Small intestine (tissue), 7 donors: ENCODE data around the gene PGM1. TPM values are rescaled to one million over a fixed set of nuclear protein-coding genes. Genes with fewer than 3 reads are reported as not detected.

ENCODE experiments used
- DNase-seq, 2 donors: peaks; one replicate each; pipeline versions ENCODE4 v3.0.0 to v3.0.0-alpha.2; 2013
- FAIRE-seq: peaks from 2 replicates; lab custom pipeline; 2012; peaks lifted over from hg19 to GRCh38; lab: Jason Lieb, UNC
- H3K27ac ChIP-seq, 3 donors: one replicate each; pipeline ENCODE4 v1.5.1; 2013; ENCODE audit warnings: low read length in 2 of 3, mild to moderate bottlenecking in 2 of 3, control low read depth in 1 of 3, inconsistent platforms in 1 of 3, low read depth in 1 of 3, moderate library complexity in 1 of 3
- H3K27me3 ChIP-seq, 3 donors: one replicate each; pipeline ENCODE4 v1.6.1; 2013; ENCODE audit warnings: low read length in 3 of 3, inconsistent platforms in 1 of 3; ENCODE audit not compliant: control insufficient read depth in 3 of 3, insufficient read depth in 3 of 3
- H3K36me3 ChIP-seq, 3 donors: one replicate each; pipeline ENCODE4 v1.6.1; 2013; ENCODE audit warnings: low read length in 3 of 3, inconsistent platforms in 1 of 3, low read depth in 1 of 3, mild to moderate bottlenecking in 1 of 3, moderate library complexity in 1 of 3; ENCODE audit not compliant: control insufficient read depth in 3 of 3, insufficient read depth in 2 of 3
- H3K4me1 ChIP-seq, 3 donors: one replicate each; pipeline ENCODE4 v1.6.1; 2013; ENCODE audit warnings: low read length in 2 of 3, inconsistent platforms in 1 of 3, low read depth in 1 of 3, mild to moderate bottlenecking in 1 of 3, moderate library complexity in 1 of 3; ENCODE audit not compliant: control insufficient read depth in 3 of 3, insufficient read depth in 2 of 3
- H3K4me3 ChIP-seq, 3 donors: one replicate each; pipeline ENCODE4 v1.5.1; 2013; ENCODE audit warnings: low read length in 3 of 3, control low read depth in 1 of 3, inconsistent platforms in 1 of 3, low read depth in 1 of 3, mild to moderate bottlenecking in 1 of 3, moderate library complexity in 1 of 3
- H3K9me3 ChIP-seq, 2 donors: one replicate each; pipeline ENCODE4 v1.6.1; 2013; ENCODE audit warnings: low read depth in 1 of 2, low read length in 1 of 2; ENCODE audit not compliant: control insufficient read depth in 2 of 2, insufficient read depth in 1 of 2
- WGBS, 3 donors: extraction: QIAGEN DNeasy Blood & Tissue Kit; methylation state at CpG; one replicate each; pipeline ENCODE4 v1.1.7; 2013; 5-methylcytosine and 5-hydroxymethylcytosine counted together
- polyA plus RNA-seq, 4 donors: library from polyadenylated mRNA; stranded (reverse) in 3 of 4; unstranded in 1 of 4; fragments of 200-250 nt in 3 of 4; fragments of 120-200 nt in 1 of 4; gene quantifications; one replicate each; pipeline versions ENCODE4 v1.2.1 to v1.2.3, GENCODE V29; 2013
- donor health status: healthy with polysubstance abuse.
- donor health status: control.
- donor health status: control.
- donor health status: Bipolar disorder and iron deficiency.
- donor health status: healthy.

PGM1 gene
- polyA plus RNA-seq, 4 donors: 43.0 to 88.8 (median 59.8) TPM

DNA sequence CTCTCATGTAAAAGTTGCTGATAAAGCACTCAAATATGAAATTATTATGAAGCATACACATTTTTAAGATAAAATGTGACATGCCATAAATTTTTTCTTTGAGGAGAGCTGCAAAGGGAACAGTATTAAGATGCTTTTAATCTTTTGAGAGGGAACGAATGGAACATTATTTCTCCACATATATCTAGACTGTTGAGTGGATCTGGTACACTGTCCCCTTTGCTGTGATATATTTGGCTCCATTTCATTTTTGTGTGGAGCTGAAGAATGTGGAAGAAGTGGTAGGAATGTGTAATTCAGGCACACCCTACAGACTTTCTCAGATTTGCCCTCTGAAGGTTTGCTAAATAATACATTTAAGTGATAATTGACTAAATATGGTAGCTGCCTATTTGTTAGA lies 31.7 kb downstream of the PGM1 start:
- Histone ChIP-seq H3K4me1 (peaks cover 0 to 4% (median 3%) of the 10 kb centered on the region in 3 donors), H3K27ac (no peak overlapping the region), H3K36me3 (peaks cover 0 to 8% (median 6%) of the 10 kb centered on the region in 3 donors), H3K4me3 (no peak overlapping the region), H3K27me3 (no peaks in the 10 kb centered on the region), H3K9me3 (no peaks in the 10 kb centered on the region)
- DNase-seq: no peak
- 82 to 87% (median 84%) methylated on average over 1 of the region's 1 CpG for WGBS, 3 donors
- no peak for FAIRE-seq

DNA sequence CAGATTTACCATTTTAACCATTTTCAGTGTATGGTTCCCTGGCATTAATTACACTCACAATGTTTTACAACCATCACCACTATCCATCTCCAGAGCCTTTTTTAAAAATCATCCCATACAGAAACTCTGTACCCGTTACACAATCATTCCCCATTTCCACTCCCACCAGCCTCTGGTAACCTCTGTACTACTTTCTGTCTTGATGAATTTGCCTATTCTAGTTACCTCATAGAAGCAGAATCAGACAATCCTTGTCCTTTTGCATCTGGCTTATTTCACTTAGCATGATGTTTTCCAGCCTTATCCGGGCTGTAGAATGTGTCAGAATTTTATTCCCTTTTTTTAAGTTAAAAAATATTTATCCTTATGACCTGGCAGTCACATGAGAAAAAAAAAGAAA lies 33.0 kb downstream of the PGM1 start:
- FAIRE-seq: no peak
- no peak overlapping the region for H3K27ac ChIP-seq
- 81 to 95% (median 95%) methylated on average over 2 of the region's 2 CpGs for WGBS, 3 donors

DNA sequence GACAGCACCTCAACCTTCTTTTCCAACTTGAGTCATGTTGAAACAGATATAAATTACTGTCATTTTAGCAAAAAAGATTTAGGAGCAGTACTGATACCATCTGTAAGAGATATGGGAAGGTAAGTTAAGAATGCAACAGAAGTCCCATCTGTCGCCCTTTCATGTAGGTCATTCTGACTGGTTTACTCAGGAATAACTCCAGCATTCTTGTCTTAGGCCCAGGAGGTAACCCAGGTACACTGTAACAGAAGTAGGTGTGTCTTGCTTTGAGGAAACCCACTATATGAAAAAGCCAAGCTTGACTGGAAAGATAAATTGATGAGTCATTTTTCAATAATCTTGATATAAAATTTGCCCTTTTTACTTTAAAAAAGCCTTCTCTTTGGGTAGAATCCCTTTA lies 35.4 kb downstream of the PGM1 start:
- Histone ChIP-seq H3K4me1 (peaks cover 0 to 4% (median 3%) of the 10 kb centered on the region in 3 donors), H3K9me3 (no peaks in the 10 kb centered on the region), H3K27ac (no peak overlapping the region), H3K27me3 (no peaks in the 10 kb centered on the region), H3K36me3 (peaks cover 9 to 14% (median 11%) of the 10 kb centered on the region in 3 donors), H3K4me3 (no peak overlapping the region)
- FAIRE-seq: no peak
- DNase-seq: no peak
- WGBS, 3 donors: 83 to 97% (median 92%) methylated on average over 1 of the region's 1 CpG

More for the DNA sequence above, 33.0 kb downstream of the PGM1 start:
- no peak for DNase-seq
- no peak overlapping the region for H3K4me3 ChIP-seq
- H3K27me3 ChIP-seq: no peaks in the 10 kb centered on the region
- no peaks in the 10 kb centered on the region for H3K9me3 ChIP-seq
- H3K36me3 ChIP-seq: peaks cover 3 to 10% (median 9%) of the 10 kb centered on the region in 3 donors
- H3K4me1 ChIP-seq: peaks cover 0 to 4% (median 3%) of the 10 kb centered on the region in 3 donors

DNA sequence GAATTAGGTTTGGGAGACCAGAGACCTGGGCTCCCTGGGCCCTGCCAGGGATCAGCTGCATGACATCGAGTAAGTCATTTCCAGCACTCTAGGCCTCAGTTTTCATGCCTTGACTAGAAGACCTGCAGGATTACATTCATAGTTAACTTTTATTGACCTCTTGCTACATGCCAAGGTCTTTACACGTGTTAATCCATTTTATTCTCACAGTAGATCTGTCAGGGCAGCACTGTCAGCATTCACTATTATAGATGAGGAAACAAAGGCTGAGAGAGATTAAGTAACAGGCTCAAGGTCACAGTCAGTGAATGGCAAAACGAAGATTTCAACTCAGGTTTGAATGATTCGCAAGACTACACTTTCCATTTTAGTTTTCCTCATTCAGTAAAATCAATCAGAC lies 37.0 kb downstream of the PGM1 start:
- 66 to 85% (median 68%) methylated on average over 4 of the region's 4 CpGs for WGBS, 3 donors
- no peak overlapping the region for H3K4me3 ChIP-seq
- H3K27me3 ChIP-seq: no peaks in the 10 kb centered on the region
- DNase-seq: no peak
- no peak for FAIRE-seq
- peaks cover 11 to 17% (median 13%) of the 10 kb centered on the region in 3 donors for H3K36me3 ChIP-seq
- H3K27ac ChIP-seq: no peak overlapping the region
- peaks cover 0 to 3% (median 0%) of the 10 kb centered on the region in 3 donors for H3K4me1 ChIP-seq
- no peaks in the 10 kb centered on the region for H3K9me3 ChIP-seq

DNA sequence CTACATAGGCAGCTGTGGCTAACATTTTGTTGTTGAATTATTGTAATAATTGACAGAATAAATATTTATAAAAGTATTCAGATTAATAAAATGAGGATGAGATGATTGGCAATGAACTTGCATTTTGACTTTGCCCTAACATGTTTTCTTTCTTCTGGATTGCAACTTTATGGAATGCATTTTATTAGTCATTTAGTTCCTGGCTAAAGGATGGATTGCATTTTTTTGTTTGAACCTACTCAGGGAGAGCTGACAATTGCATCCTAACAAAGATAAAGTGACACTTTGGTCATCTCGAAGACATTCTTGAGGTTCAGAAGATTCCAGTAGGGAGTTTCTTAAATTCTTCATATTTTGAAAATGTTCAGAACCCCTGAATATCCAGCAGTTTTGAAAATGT lies 37.5 kb downstream of the PGM1 start:
- Histone ChIP-seq H3K9me3 (no peaks in the 10 kb centered on the region), H3K4me1 (no peaks in the 10 kb centered on the region), H3K36me3 (peaks cover 11 to 17% (median 13%) of the 10 kb centered on the region in 3 donors), H3K27ac (no peak overlapping the region), H3K4me3 (no peak overlapping the region), H3K27me3 (no peaks in the 10 kb centered on the region)
- 86 to 91% (median 87%) methylated on average over 1 of the region's 1 CpG for WGBS, 3 donors
- no peak for FAIRE-seq
- no peak for DNase-seq

DNA sequence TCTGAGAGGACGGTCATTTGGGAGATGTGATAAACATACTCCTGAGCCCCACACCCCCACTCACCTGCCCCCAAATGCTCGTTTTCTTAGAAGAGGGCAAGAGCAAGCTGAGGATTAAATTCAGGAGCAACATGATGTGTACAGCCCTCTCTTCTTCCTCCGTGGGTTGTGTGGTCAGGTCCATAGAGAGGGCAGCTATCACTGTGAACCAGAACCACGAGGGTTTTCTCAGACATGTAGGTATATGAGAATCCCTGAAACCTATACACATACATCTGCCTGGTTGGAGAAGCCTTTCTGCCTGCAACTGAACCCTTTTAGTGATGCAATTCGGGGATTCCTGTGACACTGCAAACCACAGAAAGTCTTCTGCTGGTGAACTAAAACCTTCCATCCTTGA lies 38.9 kb downstream of the PGM1 start:
- H3K9me3 ChIP-seq: no peaks in the 10 kb centered on the region
- FAIRE-seq (no peak), DNase-seq (no peak)
- H3K27me3 ChIP-seq: no peaks in the 10 kb centered on the region
- no peak overlapping the region for H3K27ac ChIP-seq
- H3K36me3 ChIP-seq: peaks cover 13 to 23% (median 16%) of the 10 kb centered on the region in 3 donors
- no peaks in the 10 kb centered on the region for H3K4me1 ChIP-seq
- no peak overlapping the region for H3K4me3 ChIP-seq
- 82 to 93% (median 82%) methylated on average over 5 of the region's 5 CpGs for WGBS, 3 donors

DNA sequence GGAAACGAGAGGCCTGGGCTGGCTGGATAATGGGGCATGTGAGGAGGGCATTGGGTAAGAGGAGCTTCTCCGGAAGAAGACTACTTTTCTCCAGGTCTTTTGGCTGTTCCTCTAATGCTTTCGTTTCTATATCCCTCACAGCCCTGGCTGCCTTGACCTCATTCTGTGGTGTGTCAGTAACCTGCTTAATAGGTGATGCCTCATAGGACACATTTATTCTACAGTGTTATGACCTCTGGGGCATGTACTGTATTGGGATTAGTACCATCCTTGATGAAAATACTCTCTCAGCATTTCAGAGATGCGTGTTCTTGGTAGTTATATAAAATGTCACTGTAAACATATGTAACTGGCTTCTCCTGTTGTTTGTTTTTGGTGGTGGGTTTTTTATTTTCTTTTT lies 40.1 kb downstream of the PGM1 start:
- no peaks in the 10 kb centered on the region for H3K9me3 ChIP-seq
- H3K27ac ChIP-seq: no peak overlapping the region
- DNase-seq: no peak
- H3K27me3 ChIP-seq: no peaks in the 10 kb centered on the region
- no peak for FAIRE-seq
- peaks cover 15 to 26% (median 16%) of the 10 kb centered on the region in 3 donors for H3K36me3 ChIP-seq
- H3K4me3 ChIP-seq: no peak overlapping the region
- H3K4me1 ChIP-seq: no peaks in the 10 kb centered on the region
- 97 to 98% (median 97%) methylated on average over 4 of the region's 4 CpGs for WGBS, 3 donors

DNA sequence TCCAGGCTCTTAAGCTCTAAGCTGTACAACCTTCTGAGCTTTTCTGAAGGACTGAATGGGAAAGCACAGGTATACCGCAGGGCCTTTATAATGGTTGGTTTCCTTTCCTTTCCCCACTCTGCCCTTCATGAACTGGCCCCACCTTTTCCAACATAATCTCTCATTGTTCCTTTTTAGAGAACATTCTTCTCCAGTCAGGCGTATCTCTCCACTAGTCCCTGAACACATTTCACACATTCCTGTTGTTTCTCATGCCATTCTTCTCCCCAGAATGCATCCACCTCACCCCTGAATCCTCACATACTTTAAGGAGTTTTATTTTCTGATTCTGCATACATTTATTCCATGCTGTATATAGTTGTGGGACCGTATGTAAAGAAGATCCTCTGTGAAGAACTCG lies 41.3 kb downstream of the PGM1 start:
- FAIRE-seq (no peak), DNase-seq (no peak)
- H3K27me3 ChIP-seq: no peaks in the 10 kb centered on the region
- H3K4me1 ChIP-seq: peaks cover 0 to 4% (median 0%) of the 10 kb centered on the region in 3 donors
- peaks cover 15 to 30% (median 19%) of the 10 kb centered on the region in 3 donors for H3K36me3 ChIP-seq
- H3K9me3 ChIP-seq: no peaks in the 10 kb centered on the region
- H3K4me3 ChIP-seq: no peak overlapping the region
- no peak overlapping the region for H3K27ac ChIP-seq
- 92 to 93% (median 93%) methylated on average over 4 of the region's 4 CpGs for WGBS, 3 donors

GRCh38 chr1:63635681-63636080 lies 42.5 kb downstream of the PGM1 start:
- Histone ChIP-seq H3K4me3 (no peak overlapping the region), H3K9me3 (no peaks in the 10 kb centered on the region), H3K36me3 (peaks cover 12 to 28% (median 14%) of the 10 kb centered on the region in 3 donors), H3K4me1 (peaks cover 2 to 15% (median 5%) of the 10 kb centered on the region in 3 donors), H3K27ac (no peak overlapping the region), H3K27me3 (no peaks in the 10 kb centered on the region)
- FAIRE-seq (no peak), DNase-seq (no peak)
- WGBS, 3 donors: 85 to 96% (median 93%) methylated on average over 1 of the region's 1 CpG
